ENCODE data around the gene MAPK4. TPM values are rescaled to one million over a fixed set of nuclear protein-coding genes. Genes with fewer than 3 reads are reported as not detected.
"Not testable (repeated sequence)": the region's sequence is repeated elsewhere in the genome, so short reads cannot be mapped to it uniquely, and the experiment has no call there.

MAPK4 gene
- total RNA-seq, 1 donor from 2014 or later, result 0.11 TPM

GRCh38 chr18:50607378-50607926 lies 47.6 kb downstream of the MAPK4 start:
- TF ChIP-seq EZH2 (IDR thresholded peaks at IDR 0.05; ENCODE audit: insufficient read depth, low read length), result no peak
- TF ChIP-seq CTCF (IDR thresholded peaks at IDR 0.05; ENCODE audit: insufficient read depth, low read depth, low read length), result no peak
- no peak for DNase-seq (ENCODE audit: low read depth)
- Mint-ChIP-seq H3K4me3 (ENCODE audit: unreplicated experiment) (no peak overlapping the region), H3K9me3 (ENCODE audit: unreplicated experiment) (peaks cover 7% of the 10 kb centered on the region), H3K27me3 (ENCODE audit: low read depth, unreplicated experiment) (peaks cover 20% of the 10 kb centered on the region), H3K36me3 (ENCODE audit: low read depth, unreplicated experiment) (no peaks in the 10 kb centered on the region), H3K4me1 (ENCODE audit: low read depth, unreplicated experiment) (no peaks in the 10 kb centered on the region), H3K27ac (ENCODE audit: unreplicated experiment) (no peak overlapping the region)
- H3K4me2 ChIP-seq (ENCODE audit: low read length), result no peak overlapping the region
- no peak for FAIRE-seq
- no peaks in the 10 kb centered on the region for H3K27me3 ChIP-seq (ENCODE audit: insufficient read depth, low read length)
- H2AFZ ChIP-seq (ENCODE audit: low read depth, low read length), result no peak overlapping the region
- H3K36me3 ChIP-seq (ENCODE audit: insufficient read depth, low read length), result no peaks in the 10 kb centered on the region
- no peaks in the 10 kb centered on the region for H3K79me2 ChIP-seq (ENCODE audit: insufficient read depth, low read length)
- no peaks in the 10 kb centered on the region for H4K20me1 ChIP-seq (ENCODE audit: insufficient read depth, low read length)
- H3K4me1 ChIP-seq (ENCODE audit: insufficient read depth, low read length), result peaks cover under 1% of the 10 kb centered on the region
- no peak overlapping the region for H3K9ac ChIP-seq (ENCODE audit: low read length)
- no peak overlapping the region for H3K27ac ChIP-seq (ENCODE audit: low read depth, low read length)
- H3K9me3 ChIP-seq (ENCODE audit: insufficient read depth, low read depth, low read length), result peaks cover 2% of the 10 kb centered on the region
- no peak overlapping the region for H3K4me3 ChIP-seq (ENCODE audit: insufficient read depth, low read depth, low read length)

- not testable (repeated sequence) for H3K9ac ChIP-seq (ENCODE audit: low read length); H3K4me2 ChIP-seq (ENCODE audit: low read length); H3K4me3 Mint-ChIP-seq (ENCODE audit: unreplicated experiment); H3K27ac Mint-ChIP-seq (ENCODE audit: unreplicated experiment); H3K4me1 Mint-ChIP-seq (ENCODE audit: low read depth, unreplicated experiment); FAIRE-seq; H3K36me3 ChIP-seq (ENCODE audit: insufficient read depth, low read length); H3K27ac ChIP-seq (ENCODE audit: low read depth, low read length); H4K20me1 ChIP-seq (ENCODE audit: insufficient read depth, low read length); H3K4me1 ChIP-seq (ENCODE audit: insufficient read depth, low read length); H3K9me3 ChIP-seq (ENCODE audit: insufficient read depth, low read depth, low read length); DNase-seq (ENCODE audit: low read depth); H3K9me3 Mint-ChIP-seq (ENCODE audit: unreplicated experiment); H3K79me2 ChIP-seq (ENCODE audit: insufficient read depth, low read length); H3K27me3 ChIP-seq (ENCODE audit: insufficient read depth, low read length); H2AFZ ChIP-seq (ENCODE audit: low read depth, low read length); H3K4me3 ChIP-seq (ENCODE audit: insufficient read depth, low read depth, low read length); H3K36me3 Mint-ChIP-seq (ENCODE audit: low read depth, unreplicated experiment)
- peaks cover 17% of the 10 kb centered on the region for H3K27me3 Mint-ChIP-seq (ENCODE audit: low read depth, unreplicated experiment)
Observed at GRCh38 chr18:50609171-50609570, 49.3 kb downstream of the MAPK4 start.

GRCh38 chr18:50610349-50610748 lies 50.5 kb downstream of the MAPK4 start:
- no peak for DNase-seq (ENCODE audit: low read depth)
- FAIRE-seq, result no peak
- no peak overlapping the region for H3K9ac ChIP-seq (ENCODE audit: low read length)
- no peaks in the 10 kb centered on the region for H3K36me3 Mint-ChIP-seq (ENCODE audit: low read depth, unreplicated experiment)
- no peak overlapping the region for H3K27ac ChIP-seq (ENCODE audit: low read depth, low read length)
- no peak overlapping the region for H3K4me3 ChIP-seq (ENCODE audit: insufficient read depth, low read depth, low read length)
- H3K4me2 ChIP-seq (ENCODE audit: low read length), result no peak overlapping the region
- H3K79me2 ChIP-seq (ENCODE audit: insufficient read depth, low read length), result no peaks in the 10 kb centered on the region
- peaks cover 2% of the 10 kb centered on the region for H3K9me3 ChIP-seq (ENCODE audit: insufficient read depth, low read depth, low read length)
- no peak overlapping the region for H3K27ac Mint-ChIP-seq (ENCODE audit: unreplicated experiment)
- H3K27me3 Mint-ChIP-seq (ENCODE audit: low read depth, unreplicated experiment), result peaks cover 18% of the 10 kb centered on the region
- H3K4me3 Mint-ChIP-seq (ENCODE audit: unreplicated experiment), result no peak overlapping the region
- H3K36me3 ChIP-seq (ENCODE audit: insufficient read depth, low read length), result no peaks in the 10 kb centered on the region
- no peak overlapping the region for H2AFZ ChIP-seq (ENCODE audit: low read depth, low read length)
- no peaks in the 10 kb centered on the region for H3K4me1 ChIP-seq (ENCODE audit: insufficient read depth, low read length)
- H3K4me1 Mint-ChIP-seq (ENCODE audit: low read depth, unreplicated experiment), result peaks cover 2% of the 10 kb centered on the region
- H3K27me3 ChIP-seq (ENCODE audit: insufficient read depth, low read length), result no peaks in the 10 kb centered on the region
- H4K20me1 ChIP-seq (ENCODE audit: insufficient read depth, low read length), result no peaks in the 10 kb centered on the region
- H3K9me3 Mint-ChIP-seq (ENCODE audit: unreplicated experiment), result peaks cover 6% of the 10 kb centered on the region
- no peak for TF ChIP-seq EZH2 (IDR thresholded peaks at IDR 0.05; ENCODE audit: insufficient read depth, low read length)
- no peak for TF ChIP-seq CTCF (IDR thresholded peaks at IDR 0.05; ENCODE audit: insufficient read depth, low read depth, low read length)
